K562 (cell line): ENCODE measurements around the gene USB1. TPM values are rescaled to one million over a fixed set of nuclear protein-coding genes. Genes with fewer than 3 reads are reported as not detected.

Experiments
- ATAC-seq: fragments of 200-7000 bp; cut with Tn5 transposase; 3 replicates; pipeline ENCODE4 v1.9.1; 2020; ENCODE audit warnings: moderate library complexity
- BruUV-seq: library from RNA; stranded (reverse); fragments of 400-500 nt; replicated peaks from 2 replicates; lab custom pipeline; 2021; lab: Mats Ljungman, UMichigan
- CTCF ChIA-PET: fragments of 300-600 bp; formaldehyde crosslinking; extraction: SDS; loops from one replicate; lab custom pipeline; 2021; ENCODE audit warnings: low intra/inter-chr PET ratio; lab: Yijun Ruan, JAX
- POLR2A ChIA-PET: fragments of 300-600, 350-650 bp; sonication (Branson Sonifier 250); formaldehyde crosslinking; extraction: SDS; loops from one replicate; lab custom pipeline; 2021; ENCODE audit warnings: antibody characterized with exemption, inconsistent platforms; lab: Yijun Ruan, JAX
- DNase-seq, 4 experiments: peaks; one replicate each; pipeline versions ENCODE4 v3.0.0 to v3.0.0-alpha.2; 2011 to 2018; ENCODE audit warnings: low spot score in 3 of 4, mixed read lengths in 3 of 4; ENCODE audit errors: extremely low read depth in 1 of 4
- FAIRE-seq: peaks from 2 replicates; lab custom pipeline; 2011; peaks lifted over from hg19 to GRCh38; lab: Jason Lieb, UNC
- H2AFZ ChIP-seq: 2 replicates; pipeline ENCODE4 v1.6.0; 2011; ENCODE audit warnings: low read depth, low read length, control low read depth, inconsistent platforms
- H3K27ac ChIP-seq: fragments of 200-600 bp; 3 replicates; pipeline ENCODE4 v1.8.0; 2011; ENCODE audit warnings: low read depth, mild to moderate bottlenecking, control low read depth, inconsistent platforms, low read length, moderate library complexity, mixed read lengths; ENCODE audit errors: extremely low read depth
- H3K27me3 ChIP-seq, 2 experiments: fragments of 300-600 bp in 1 of 2; 2 replicates in 1 of 2; 3 replicates in 1 of 2; pipeline versions ENCODE4 v1.6.0 to v1.8.0; 2011; ENCODE audit warnings: inconsistent platforms in 2 of 2, low read length in 2 of 2, mild to moderate bottlenecking in 1 of 2, mixed read lengths in 1 of 2, moderate library complexity in 1 of 2; ENCODE audit not compliant: control insufficient read depth in 2 of 2, insufficient read depth in 2 of 2
- H3K36me3 ChIP-seq: fragments of 300-600 bp; 3 replicates; pipeline ENCODE4 v1.8.0; 2011; ENCODE audit warnings: mild to moderate bottlenecking, low read length, inconsistent platforms; ENCODE audit not compliant: control insufficient read depth, insufficient read depth
- H3K4me1 ChIP-seq, 2 experiments: fragments of 200-600 bp in 1 of 2; replicated peaks in 1 of 2; 2 replicates in 1 of 2; 3 replicates in 1 of 2; pipeline versions ENCODE4 v1.5.1 to v1.8.0; 2011; ENCODE audit warnings: inconsistent platforms in 2 of 2, low read length in 2 of 2, mild to moderate bottlenecking in 1 of 2, mixed read lengths in 1 of 2, moderate library complexity in 1 of 2; ENCODE audit not compliant: control insufficient read depth in 2 of 2, insufficient read depth in 2 of 2
- H3K4me2 ChIP-seq: 2 replicates; pipeline ENCODE4 v1.6.1; 2011; ENCODE audit warnings: low read length, control low read depth, inconsistent platforms, mixed read lengths; ENCODE audit not compliant: insufficient read depth
- H3K4me3 ChIP-seq: fragments of 200-600 bp; sonication (generic), shearing (Covaris generic); 2 replicates; pipeline ENCODE4 v1.5.1; 2016; ENCODE audit warnings: control low read depth, inconsistent platforms
- H3K79me2 ChIP-seq: fragments of 200-600 bp; 3 replicates; pipeline ENCODE4 v1.8.0; 2011; ENCODE audit warnings: low read length, inconsistent platforms; ENCODE audit not compliant: control insufficient read depth, insufficient read depth
- H3K9ac ChIP-seq, 2 experiments: 2 replicates each; pipeline versions ENCODE4 v1.6.0 to v1.6.1; 2011; ENCODE audit warnings: low read depth in 2 of 2, low read length in 2 of 2, control low read depth in 1 of 2, inconsistent platforms in 1 of 2, mild to moderate bottlenecking in 1 of 2, mixed read lengths in 1 of 2; ENCODE audit not compliant: insufficient read depth in 1 of 2
- H3K9me1 ChIP-seq: one replicate; pipeline ENCODE4 v1.6.0; 2011; ENCODE audit warnings: inconsistent platforms, mild to moderate bottlenecking, low read length, moderate library complexity; ENCODE audit not compliant: control insufficient read depth, insufficient read depth
- H3K9me3 ChIP-seq: replicated peaks from 2 replicates; pipeline ENCODE4 v1.5.1; 2011; ENCODE audit warnings: low read depth, low read length, inconsistent platforms; ENCODE audit not compliant: control insufficient read depth, insufficient read depth
- H4K20me1 ChIP-seq: replicated peaks from 2 replicates; pipeline ENCODE4 v1.6.1; 2011; ENCODE audit warnings: low read length, inconsistent platforms, mixed read lengths; ENCODE audit not compliant: control insufficient read depth, insufficient read depth
- ELK1 ChIP-seq: sonication (generic); formaldehyde crosslinking; IDR thresholded peaks from 2 replicates; pipeline ENCODE4 v1.8.1; 2022; ENCODE audit warnings: missing genetic modification reagents
- POLR2G ChIP-seq: fragments of 200-400 bp; formaldehyde crosslinking; IDR thresholded peaks from 2 replicates; pipeline ENCODE4 v1.6.1; 2017; ENCODE audit warnings: low read depth, mild to moderate bottlenecking, antibody characterized with exemption, low read length, moderate library complexity
- PPARD ChIP-seq: fragments of 250-450 bp; sonication (Bioruptor Pico); IDR thresholded peaks from 2 replicates; pipeline ENCODE4 v1.8.0; 2022; ENCODE audit warnings: inconsistent platforms, mild to moderate bottlenecking, moderate library complexity
- RBFOX2 ChIP-seq: fragments of 200-400 bp; formaldehyde crosslinking; IDR thresholded peaks from 2 replicates; pipeline ENCODE4 v1.6.1; 2017; ENCODE audit warnings: low read depth, mild to moderate bottlenecking, low read length, moderate library complexity
- ZNF589 ChIP-seq: fragments of 200-800 bp; sonication (Bioruptor generic); IDR thresholded peaks from 2 replicates; pipeline ENCODE4 v1.6.1; 2016; ENCODE audit warnings: low read depth, missing genetic modification characterization, missing compliant biosample characterization
- WGBS: fragments of 100-300 bp; shearing (Covaris generic); methylation state at CpG from one replicate; pipeline ENCODE4 v1.1.6; 2016; ENCODE audit warnings: low coverage, mixed read lengths; ENCODE audit not compliant: insufficient coverage; ENCODE audit errors: missing lambda C conversion rate; 5-methylcytosine and 5-hydroxymethylcytosine counted together
- in situ Hi-C: fragments of 300-500 bp; cut with MboI; formaldehyde crosslinking; loops from 4 replicates; pipeline ENCODE4 v1.15.0; 2018; ENCODE audit warnings: inconsistent platforms, mixed read lengths
- intact Hi-C: fragments of 100-400 bp; cut with micrococcal nuclease; formaldehyde crosslinking; loops from 2 replicates; pipeline ENCODE4 v1.14.2; 2022
- polyA plus RNA-seq, 8 experiments: library from polyadenylated mRNA; depleted of rRNA in 4 of 8; stranded (reverse) in 5 of 8; unstranded in 3 of 8; fragments of >200 nt; fragmentation: Nextera tagmentation in 2 of 8; fragmentation: Illumina TruSeq in 1 of 8; extraction: Ambion mirVana in 2 of 8; extraction: Trizol in 1 of 8; gene quantifications; 2 replicates each; pipeline versions ENCODE4 v1.2.1 to v1.2.3, GENCODE V29; 2011 to 2014; ENCODE audit warnings: inconsistent platforms in 1 of 8, missing spikeins in 1 of 8
- total RNA-seq, 7 experiments: library from RNA; depleted of rRNA in 6 of 7; stranded (reverse); fragments of >200 nt in 6 of 7; fragmentation: Illumina TruSeq in 2 of 7; extraction: Trizol in 2 of 7; gene quantifications; 2 replicates each; pipeline versions ENCODE4 v1.2.1 to v1.2.3, GENCODE V29; 2011 to 2021; ENCODE audit warnings: low replicate concordance in 1 of 7
- TF ChIP-seq, protein P1 (sequence below): sonication (generic); formaldehyde crosslinking; IDR thresholded peaks from 2 replicates; pipeline ENCODE4 v1.8.1; 2023; ENCODE audit warnings: mild to moderate bottlenecking, missing genetic modification reagents

The USB1 gene
- total and polyA plus RNA-seq, 9 of the 15 experiments (the other 6 are each of a cell fraction or from before 2014, with no cell fraction given), result 11.6 to 73.6 (median 19.4) TPM

DNA sequence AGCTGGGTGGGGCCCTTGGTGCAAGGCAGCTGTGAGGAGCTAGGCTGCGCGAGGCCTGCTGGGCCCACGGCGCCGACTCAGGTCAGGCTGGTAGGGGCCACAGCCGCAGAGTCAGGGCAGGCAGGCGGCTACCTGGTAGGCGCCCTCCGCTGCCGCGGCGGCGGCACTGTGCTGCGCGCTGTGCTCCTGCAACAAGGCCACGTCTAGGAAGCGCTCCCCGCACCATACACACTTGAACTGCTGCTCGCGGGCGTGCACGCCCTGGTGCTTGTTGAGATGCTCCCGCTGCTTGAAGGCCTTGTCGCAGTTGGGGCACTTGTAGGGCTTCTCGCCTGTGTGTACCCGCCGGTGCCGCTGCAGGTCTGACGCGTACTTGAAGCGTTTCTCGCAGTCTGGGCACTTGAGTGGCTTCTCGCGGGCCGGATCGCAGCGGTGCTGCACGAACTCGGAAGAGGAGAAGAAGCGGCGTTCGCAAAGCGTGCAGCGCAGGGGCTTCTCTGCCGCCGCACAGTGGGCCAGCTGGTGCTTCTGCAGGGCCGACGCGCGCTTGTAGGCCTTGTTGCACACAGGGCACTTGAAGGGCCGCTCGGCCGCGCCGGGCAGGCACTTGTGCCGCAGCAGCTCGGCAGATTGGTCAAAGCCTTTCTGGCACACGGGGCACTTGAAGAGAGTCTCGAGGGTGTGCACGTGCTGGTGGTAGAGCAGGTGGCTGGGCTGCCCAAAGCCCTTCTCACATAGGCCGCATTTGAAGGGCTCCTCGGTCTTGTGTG, 4.6 kb upstream of the USB1 start:
- H3K4me1 ChIP-seq, result peaks cover 18 to 37% of the 10 kb centered on the region in 2 experiments; a peak in 4 of 5 replicates
- FAIRE-seq, result no peak
- intact Hi-C loops, result loop anchor here (10.0 kb wide), 1 partner anchor 352 kb away; no protein-coding TSS in a partner anchor

More for the DNA sequence above, 4.6 kb upstream of the USB1 start:
- TF ChIP-seq, protein P1, sequence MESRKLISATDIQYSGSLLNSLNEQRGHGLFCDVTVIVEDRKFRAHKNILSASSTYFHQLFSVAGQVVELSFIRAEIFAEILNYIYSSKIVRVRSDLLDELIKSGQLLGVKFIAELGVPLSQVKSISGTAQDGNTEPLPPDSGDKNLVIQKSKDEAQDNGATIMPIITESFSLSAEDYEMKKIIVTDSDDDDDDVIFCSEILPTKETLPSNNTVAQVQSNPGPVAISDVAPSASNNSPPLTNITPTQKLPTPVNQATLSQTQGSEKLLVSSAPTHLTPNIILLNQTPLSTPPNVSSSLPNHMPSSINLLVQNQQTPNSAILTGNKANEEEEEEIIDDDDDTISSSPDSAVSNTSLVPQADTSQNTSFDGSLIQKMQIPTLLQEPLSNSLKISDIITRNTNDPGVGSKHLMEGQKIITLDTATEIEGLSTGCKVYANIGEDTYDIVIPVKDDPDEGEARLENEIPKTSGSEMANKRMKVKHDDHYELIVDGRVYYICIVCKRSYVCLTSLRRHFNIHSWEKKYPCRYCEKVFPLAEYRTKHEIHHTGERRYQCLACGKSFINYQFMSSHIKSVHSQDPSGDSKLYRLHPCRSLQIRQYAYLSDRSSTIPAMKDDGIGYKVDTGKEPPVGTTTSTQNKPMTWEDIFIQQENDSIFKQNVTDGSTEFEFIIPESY (CRISPR knock-in tag), result peak; percentile 74
- TF ChIP-seq ZNF589 (CRISPR knock-in tag) (no peak), POLR2G (peak; percentile 50), RBFOX2 (peak; percentile 13), ELK1 (CRISPR knock-in tag) (no peak), PPARD (no peak)
- in situ Hi-C loops, result no loop called here
- Histone ChIP-seq H3K36me3 (peaks cover 14% of the 10 kb centered on the region; the same call in 2 of the 3 replicates), H3K27me3 (no peaks in the 10 kb centered on the region), H3K4me3 (no peak overlapping the region), H2AFZ (no peak overlapping the region), H3K9ac (no peak overlapping the region), H3K9me1 (peaks cover 4% of the 10 kb centered on the region), H3K27ac (no peak overlapping the region), H4K20me1 (peaks cover 5% of the 10 kb centered on the region), H3K9me3 (no peaks in the 10 kb centered on the region), H3K79me2 (no peaks in the 10 kb centered on the region; the same call in 2 of the 3 replicates), H3K4me2 (no peak overlapping the region)
- no TSS peak for BruUV-seq
- ChIA-PET CTCF (no interaction called here), POLR2A (interaction anchor here (0.7 kb wide), 1 partner anchor 11 kb away, joined by 5 read pairs; no protein-coding TSS in a partner anchor)
- no peak for DNase-seq
- WGBS, result 87% methylated on average over 37 of the region's 62 CpGs
- no peak for ATAC-seq
